ENCODE measurements around the gene DNAJA4. TPM values are rescaled to one million over a fixed set of nuclear protein-coding genes. Genes with fewer than 3 reads are reported as not detected.

Gene DNAJA4
- total RNA-seq, 1 donor from 2014 or later = 22.3 TPM

- intact Hi-C loops (cut with micrococcal nuclease) = no loop called here
- ChIA-PET CTCF (no interaction called here), POLR2A (interaction anchor here (0.5 kb wide), 1 partner anchor 637 kb away, joined by 4 read pairs; no protein-coding TSS in a partner anchor)
- Mint-ChIP-seq H3K4me3 (no peak overlapping the region), H3K4me1 (peaks cover 4% of the 10 kb centered on the region), H3K27me3 (peaks cover 13% of the 10 kb centered on the region), H3K9me3 (no peaks in the 10 kb centered on the region), H3K27ac (no peak overlapping the region), H3K36me3 (ENCODE audit: low read depth) (peaks cover 3% of the 10 kb centered on the region)
- ATAC-seq (ENCODE audit: low read depth) (no peak), DNase-seq (no peak)
- TF ChIP-seq CTCF (IDR thresholded peaks at IDR 0.05) = no peak
These were observed 40.1 kb downstream of the DNAJA4 start for GRCh38 chr15:78304216-78305066.

GRCh38 chr15:78306176-78306774, 41.9 kb downstream of the DNAJA4 start:
- no peak overlapping the region for H3K27ac Mint-ChIP-seq
- H3K27me3 Mint-ChIP-seq = peaks cover 13% of the 10 kb centered on the region
- H3K36me3 Mint-ChIP-seq (ENCODE audit: low read depth) = no peaks in the 10 kb centered on the region
- DNase-seq = no peak
- H3K4me3 Mint-ChIP-seq = no peak overlapping the region
- no peak for ATAC-seq (ENCODE audit: low read depth)
- ChIA-PET CTCF (interaction anchor here (1.1 kb wide), 1 partner anchor 114 kb away, joined by 3 read pairs; no protein-coding TSS in a partner anchor), POLR2A (no interaction called here)
- no peaks in the 10 kb centered on the region for H3K9me3 Mint-ChIP-seq
- H3K4me1 Mint-ChIP-seq = peaks cover 1% of the 10 kb centered on the region
- intact Hi-C loops (cut with micrococcal nuclease) = no loop called here
- no peak for TF ChIP-seq CTCF (IDR thresholded peaks at IDR 0.05)

- ATAC-seq (ENCODE audit: low read depth) (no peak), DNase-seq (no peak)
- no peak overlapping the region for H3K27ac Mint-ChIP-seq
- no peaks in the 10 kb centered on the region for H3K4me1 Mint-ChIP-seq
- H3K27me3 Mint-ChIP-seq = peaks cover 13% of the 10 kb centered on the region
- no peak for TF ChIP-seq CTCF (IDR thresholded peaks at IDR 0.05)
- CTCF ChIA-PET = no interaction called here
- H3K4me3 Mint-ChIP-seq = no peak overlapping the region
- H3K9me3 Mint-ChIP-seq = no peaks in the 10 kb centered on the region
- POLR2A ChIA-PET = interaction anchor here (0.5 kb wide), 1 partner anchor 127 kb away, joined by 6 read pairs; no protein-coding TSS in a partner anchor
- intact Hi-C loops (cut with micrococcal nuclease) = loop anchor here (1.0 to 2.0 kb wide), 2 partner anchors 115 to 443 kb away; no protein-coding TSS in a partner anchor
- H3K36me3 Mint-ChIP-seq (ENCODE audit: low read depth) = no peaks in the 10 kb centered on the region
These were observed 43.6 kb downstream of the DNAJA4 start for GRCh38 chr15:78307976-78308375.

GRCh38 chr15:78308422-78309032, 44.2 kb downstream of the DNAJA4 start:
- ATAC-seq (ENCODE audit: low read depth) = peak; percentile 61

More at GRCh38 chr15:78308422-78309032, 44.2 kb downstream of the DNAJA4 start:
- H3K36me3 Mint-ChIP-seq (ENCODE audit: low read depth) = no peaks in the 10 kb centered on the region
- intact Hi-C loops (cut with micrococcal nuclease) = loop anchor here (1.0 to 2.0 kb wide), 2 partner anchors 115 to 442 kb away; no protein-coding TSS in a partner anchor
- H3K4me1 Mint-ChIP-seq = no peaks in the 10 kb centered on the region
- DNase-seq = no peak
- H3K27me3 Mint-ChIP-seq = peaks cover 13% of the 10 kb centered on the region
- CTCF ChIA-PET = no interaction called here
- no peak overlapping the region for H3K27ac Mint-ChIP-seq
- POLR2A ChIA-PET = no interaction called here
- no peak for TF ChIP-seq CTCF (IDR thresholded peaks at IDR 0.05)
- H3K9me3 Mint-ChIP-seq = no peaks in the 10 kb centered on the region
- H3K4me3 Mint-ChIP-seq = no peak overlapping the region
